ENCODE results near the gene KCNN2.
"Not testable (repeated sequence)": the region's sequence is repeated elsewhere in the genome, so short reads cannot be mapped to it uniquely, and the experiment has no call there.

KCNN2 gene

GRCh38 chr5:114427204-114427603, 65.3 kb downstream of the KCNN2 start:
- DNase-seq: no peak

- DNase-seq: no peak
Measured at GRCh38 chr5:114430532-114430931, 68.7 kb downstream of the KCNN2 start.

- DNase-seq: not testable (repeated sequence)
Measured at GRCh38 chr5:114432684-114433083, 70.8 kb downstream of the KCNN2 start.

- no peak for DNase-seq
Measured at GRCh38 chr5:114434396-114435219, 72.7 kb downstream of the KCNN2 start.

GRCh38 chr5:114435220-114435481, 73.3 kb downstream of the KCNN2 start:
- no peak for DNase-seq

- DNase-seq: no peak
Measured at GRCh38 chr5:114435885-114436299, 74.0 kb downstream of the KCNN2 start.

- no peak for DNase-seq
Measured at GRCh38 chr5:114437936-114438335, 76.1 kb downstream of the KCNN2 start.

- no peak for DNase-seq
Measured at GRCh38 chr5:114438471-114438870, 76.6 kb downstream of the KCNN2 start.

GRCh38 chr5:114447084-114447773, 85.4 kb downstream of the KCNN2 start:
- DNase-seq: no peak

- DNase-seq: no peak
Measured at GRCh38 chr5:114448481-114448880, 86.6 kb downstream of the KCNN2 start.

GRCh38 chr5:114449860-114450421, 88.1 kb downstream of the KCNN2 start:
- peak; percentile 65 to 78 for DNase-seq

GRCh38 chr5:114450437-114450836, 88.6 kb downstream of the KCNN2 start:
- no peak for DNase-seq

GRCh38 chr5:114458726-114459125, 96.9 kb downstream of the KCNN2 start:
- DNase-seq: no peak

- no peak for DNase-seq
Measured at GRCh38 chr5:114467171-114467570, 105.3 kb downstream of the KCNN2 start.

- no peak for DNase-seq
Measured at GRCh38 chr5:114467729-114468128, 105.9 kb downstream of the KCNN2 start.

GRCh38 chr5:114469372-114469771, 107.5 kb downstream of the KCNN2 start:
- peak in 1 of 2 donors; percentile 31 for DNase-seq

- no peak for DNase-seq
Measured at GRCh38 chr5:114471529-114471928, 109.7 kb downstream of the KCNN2 start.

GRCh38 chr5:114473541-114473940, 111.7 kb downstream of the KCNN2 start:
- DNase-seq: no peak

- DNase-seq: peak in 1 of 2 donors; percentile 16
Measured at GRCh38 chr5:114477816-114478334, 116.0 kb downstream of the KCNN2 start.

- no peak for DNase-seq
Measured at GRCh38 chr5:114500756-114501155, 138.9 kb downstream of the KCNN2 start.

- no peak for DNase-seq
Measured at GRCh38 chr5:114504560-114504959, 142.7 kb downstream of the KCNN2 start.

- DNase-seq: no peak
Measured at GRCh38 chr5:114524221-114524620, 162.4 kb downstream of the KCNN2 start.

- no peak for DNase-seq
Measured at GRCh38 chr5:114544561-114544960, 182.7 kb downstream of the KCNN2 start.
